Measurements from ENCODE around the gene ACOT8.
"Not testable (repeated sequence)": the region's sequence is repeated elsewhere in the genome, so short reads cannot be mapped to it uniquely, and the experiment has no call there.

Gene ACOT8

DNA sequence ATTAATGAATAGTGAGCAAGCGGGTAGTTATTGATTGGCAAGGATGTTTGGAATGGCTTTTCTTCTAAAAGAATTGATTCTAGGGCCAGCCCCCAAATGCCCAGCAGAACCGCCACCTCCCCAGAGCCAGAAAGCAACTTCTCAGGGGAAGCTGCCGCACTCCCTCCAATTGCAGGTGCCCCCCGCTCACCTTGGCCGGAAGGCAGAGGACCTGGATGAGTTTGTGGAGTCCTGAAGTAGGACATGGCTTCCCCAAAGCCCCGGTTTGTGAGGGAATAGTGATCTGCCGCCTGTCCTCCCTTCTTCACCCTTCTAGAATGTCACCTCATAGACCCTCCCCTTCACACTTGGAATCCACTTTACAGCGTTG lies 30.1 kb upstream of the ACOT8 start, which contains the start of gene SPATA25:
TSS of gene SPATA25 (minus strand) at position 277 of the 370 bp plus-strand sequence. CDS start at position 245, 32 bp downstream.
- no peak for DNase-seq (ENCODE audit: low read depth in 2 of 2)

DNA sequence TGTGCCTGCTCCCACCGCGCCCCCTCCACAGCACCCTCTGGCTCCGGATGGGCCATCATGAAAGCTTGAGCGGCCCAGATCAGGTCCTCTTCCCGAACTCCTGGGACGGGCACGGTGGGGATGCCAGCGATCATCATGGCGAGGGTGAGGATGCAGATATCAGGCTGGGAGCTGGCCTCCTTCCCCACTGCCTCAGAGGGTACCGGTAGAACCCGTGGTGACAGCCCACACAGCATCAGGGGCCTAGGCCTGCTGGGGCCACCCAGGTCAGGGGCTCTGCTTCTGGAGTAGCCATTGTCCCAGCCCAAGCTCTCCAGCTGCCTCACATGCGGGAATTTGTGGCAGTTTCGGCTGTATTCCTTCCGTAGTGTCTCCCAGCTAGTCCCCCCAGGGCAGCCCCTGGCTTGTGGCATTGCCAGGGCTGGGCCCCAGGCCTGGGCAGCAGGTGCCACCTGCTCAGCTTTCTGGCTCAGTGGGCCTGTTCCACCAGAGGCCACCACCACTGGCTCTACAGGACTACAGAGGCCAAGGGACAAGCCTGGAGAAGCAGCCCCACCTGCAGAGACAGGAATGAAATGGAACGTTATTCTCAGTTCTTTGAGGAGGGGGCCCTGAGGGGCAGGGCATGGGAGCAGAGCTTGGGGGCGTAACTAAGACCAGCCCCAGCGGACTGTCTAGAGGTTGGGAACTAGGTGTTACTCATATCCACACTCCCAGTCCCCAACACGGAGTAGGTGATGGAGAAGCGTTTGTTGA lies 29.6 kb upstream of the ACOT8 start:
- no peak for DNase-seq (ENCODE audit: low read depth in 2 of 2)

- DNase-seq (ENCODE audit: low read depth in 2 of 2): no peak
Observed at GRCh38 chr20:45883100-45883469, 25.9 kb upstream of the ACOT8 start.

- no peak for DNase-seq (ENCODE audit: low read depth in 2 of 2)
Observed at GRCh38 chr20:45882469-45883099, 25.4 kb upstream of the ACOT8 start.

DNA sequence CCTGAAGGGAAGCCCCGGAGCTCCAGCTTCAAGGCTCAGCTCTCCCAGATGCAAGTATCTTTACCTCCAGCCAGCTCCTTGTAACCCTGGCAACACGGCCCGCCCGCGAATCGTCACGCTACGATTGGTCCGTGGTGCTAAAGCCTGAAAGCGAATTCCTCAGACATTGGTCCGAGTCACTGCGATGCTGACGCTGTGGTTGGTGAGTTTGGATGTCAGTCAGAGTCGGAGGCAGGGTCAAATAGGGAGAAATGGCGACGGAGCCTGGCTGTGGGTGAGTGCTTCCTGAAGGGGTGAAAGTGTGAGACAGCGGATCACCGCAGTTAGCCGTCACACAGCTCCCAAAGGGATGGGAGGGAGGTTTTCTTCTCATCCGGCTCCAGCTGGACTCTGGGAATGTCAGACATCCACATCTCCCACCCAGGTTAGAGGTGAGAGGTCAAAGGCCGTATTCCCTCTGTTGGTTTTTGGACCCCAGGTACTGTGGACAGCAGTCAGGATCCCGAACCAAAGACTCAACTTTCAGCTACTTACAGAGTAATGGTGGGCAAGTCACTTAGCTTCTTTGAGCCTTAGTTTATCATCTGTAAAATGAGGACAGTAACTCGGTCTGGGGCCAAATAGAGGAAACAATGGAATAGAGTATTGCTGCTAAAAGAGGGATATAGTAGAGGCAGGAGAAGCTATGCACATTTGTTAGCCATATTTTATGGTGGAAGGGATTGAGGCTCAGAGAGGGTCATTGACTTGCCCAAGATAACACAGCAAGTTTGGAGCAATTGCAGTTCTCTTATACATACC lies 24.0 kb upstream of the ACOT8 start, which contains the start of gene ZSWIM1:
TSS of gene ZSWIM1 (plus strand) at position 240 of the 801 bp plus-strand sequence. CDS start 1,366 bp downstream, outside the sequence.
- DNase-seq (ENCODE audit: low read depth in 2 of 2): peak; percentile 96 to 100

GRCh38 chr20:45878076-45878761 lies 21.0 kb upstream of the ACOT8 start:
- DNase-seq (ENCODE audit: low read depth in 2 of 2): no peak

GRCh38 chr20:45874576-45874975 lies 17.4 kb upstream of the ACOT8 start:
- no peak for DNase-seq (ENCODE audit: low read depth in 2 of 2)

GRCh38 chr20:45874104-45874481 lies 16.9 kb upstream of the ACOT8 start:
- not testable (repeated sequence) for DNase-seq (ENCODE audit: low read depth in 2 of 2)

- DNase-seq (ENCODE audit: low read depth in 2 of 2): no peak
Observed at GRCh38 chr20:45873409-45874103, 16.4 kb upstream of the ACOT8 start.

- DNase-seq (ENCODE audit: low read depth in 2 of 2): no peak
Observed at GRCh38 chr20:45872626-45873025, 15.4 kb upstream of the ACOT8 start.

GRCh38 chr20:45867819-45868176 lies 10.6 kb upstream of the ACOT8 start:
- DNase-seq (ENCODE audit: low read depth in 2 of 2): no peak

- no peak for DNase-seq (ENCODE audit: low read depth in 2 of 2)
Observed at GRCh38 chr20:45867136-45867818, 10.1 kb upstream of the ACOT8 start.

DNA sequence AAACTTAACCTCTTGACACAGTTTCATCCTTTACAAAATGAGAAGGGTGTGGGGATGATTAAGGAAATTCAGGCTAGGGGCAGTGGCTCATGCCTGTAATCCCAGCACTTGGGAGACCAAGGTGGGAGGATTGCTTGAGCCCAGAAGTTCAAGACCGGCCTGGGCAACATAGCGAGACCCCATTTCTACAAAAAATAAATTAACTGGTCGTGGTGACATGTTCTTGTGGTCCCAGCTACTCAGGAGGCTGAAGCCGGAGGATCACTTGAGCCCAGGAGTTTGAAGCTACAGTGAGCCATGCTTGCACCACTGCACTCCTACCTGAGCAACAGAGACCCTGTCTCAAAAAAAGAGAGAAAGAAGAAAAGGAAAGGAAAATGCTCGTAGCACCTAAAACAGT lies 9.3 kb upstream of the ACOT8 start:
- no peak for DNase-seq (ENCODE audit: low read depth in 2 of 2)

GRCh38 chr20:45863543-45864470 lies 6.6 kb upstream of the ACOT8 start:
- no peak for DNase-seq (ENCODE audit: low read depth in 2 of 2)

- DNase-seq (ENCODE audit: low read depth in 2 of 2): no peak
Observed at GRCh38 chr20:45861221-45862075, 4.3 kb upstream of the ACOT8 start.

DNA sequence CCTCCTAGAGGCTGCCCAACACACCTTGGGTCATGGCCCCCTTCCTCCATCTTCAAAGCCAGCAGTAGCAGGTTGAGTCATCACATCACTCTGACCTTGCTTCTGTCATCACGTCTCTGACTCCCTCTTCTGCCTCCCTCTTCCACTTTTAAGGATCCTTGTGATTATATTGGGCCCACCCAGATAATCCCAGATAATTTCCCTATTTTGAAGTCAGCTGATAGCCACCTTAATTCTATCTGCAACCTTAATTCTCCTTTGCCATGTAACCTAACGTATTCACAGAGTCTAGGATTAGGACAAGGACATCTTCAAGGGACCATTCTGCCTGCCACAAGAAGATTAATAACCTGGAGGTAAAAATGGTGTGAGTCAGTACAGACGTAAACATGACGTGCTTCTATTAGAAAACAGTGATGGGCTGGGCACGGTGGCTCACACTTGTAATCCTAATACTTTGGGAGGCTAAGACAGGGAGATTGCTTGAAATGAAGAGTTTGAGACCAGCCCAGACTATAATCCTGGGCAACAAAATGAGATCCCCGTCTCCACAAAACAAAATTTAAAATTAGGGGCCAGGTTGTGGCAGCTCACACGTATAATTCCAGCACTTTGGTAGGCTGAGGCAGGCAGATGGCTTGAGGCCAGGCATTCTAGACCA lies 3.5 kb upstream of the ACOT8 start:
- no peak for DNase-seq (ENCODE audit: low read depth in 2 of 2)

DNA sequence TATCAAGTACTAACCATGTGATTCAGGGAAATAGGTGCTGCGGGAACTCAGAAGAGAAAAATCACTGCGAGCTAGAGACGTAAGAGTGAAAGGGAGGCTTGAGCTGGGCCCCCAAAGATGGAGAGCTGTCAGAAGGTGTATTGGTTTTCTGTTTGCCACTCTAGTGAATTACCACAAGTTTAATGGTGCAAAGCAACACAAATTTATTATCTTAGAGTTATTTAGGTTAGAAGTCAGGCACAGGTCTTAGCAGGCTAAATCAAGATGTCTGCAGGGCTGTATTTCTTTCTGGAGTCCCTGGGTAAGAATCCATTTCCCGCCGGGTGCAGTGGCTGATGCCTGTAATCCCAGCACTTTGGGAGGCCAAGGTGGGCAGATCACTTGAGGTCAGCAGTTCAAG lies 2.7 kb upstream of the ACOT8 start:
- DNase-seq (ENCODE audit: low read depth in 2 of 2): no peak

- peak in 1 of 2 experiments; percentile 41 for DNase-seq (ENCODE audit: low read depth in 2 of 2)
Observed at GRCh38 chr20:45857882-45858216, 657 bp upstream of the ACOT8 start.
